SU-DHL-6 (cell line): ENCODE data around the gene DDX17.

Experiments
- H2AFZ ChIP-seq: fragments of 200-600 bp; sonication (generic); 2 replicates; pipeline ENCODE4 v1.6.1; 2014; ENCODE audit warnings: low read depth, mild to moderate bottlenecking, moderate library complexity, mixed read lengths, antibody characterized with exemption, low read length; ENCODE audit not compliant: severe bottlenecking
- H3F3A ChIP-seq: fragments of 200-600 bp; shearing (Covaris generic); 2 replicates; pipeline ENCODE4 v1.6.0; 2016; ENCODE audit warnings: antibody characterized with exemption, mild to moderate bottlenecking; ENCODE audit not compliant: insufficient read depth
- H3K27ac ChIP-seq: fragments of 200-600 bp; sonication (generic); 2 replicates; pipeline ENCODE4 v1.5.1; 2016; ENCODE audit warnings: low read depth, mild to moderate bottlenecking, low read length, moderate library complexity, mixed read lengths
- H3K27me3 ChIP-seq: fragments of 200-600 bp; sonication (generic), shearing (Covaris generic); 2 replicates; pipeline ENCODE4 v1.6.0; 2014; ENCODE audit warnings: mild to moderate bottlenecking, low read length
- H3K36me3 ChIP-seq: fragments of 200-600 bp; sonication (generic); 2 replicates; pipeline ENCODE4 v1.6.1; 2014; ENCODE audit warnings: mild to moderate bottlenecking, low read length, mixed read lengths
- H3K4me2 ChIP-seq: fragments of 300-600, 200-600 bp; shearing (Covaris generic), sonication (generic); 2 replicates; pipeline ENCODE4 v1.6.0; 2014; ENCODE audit warnings: low read length, low read depth, mild to moderate bottlenecking; ENCODE audit not compliant: poor library complexity, severe bottlenecking
- H3K4me3 ChIP-seq: fragments of 200-600 bp; sonication (generic); 2 replicates; pipeline ENCODE4 v1.5.1; 2014; ENCODE audit warnings: antibody characterized with exemption, low read length, mild to moderate bottlenecking, mixed read lengths; ENCODE audit not compliant: insufficient read depth, poor library complexity, severe bottlenecking
- H3K79me2 ChIP-seq: fragments of 200-600 bp; sonication (generic); 2 replicates; pipeline ENCODE4 v1.6.1; 2014; ENCODE audit warnings: mild to moderate bottlenecking, low read length, moderate library complexity; ENCODE audit not compliant: insufficient read depth
- H3K9ac ChIP-seq: fragments of 200-600 bp; sonication (generic); 2 replicates; pipeline ENCODE4 v1.7.0; 2014; ENCODE audit warnings: mild to moderate bottlenecking, low read length
- H3K9me2 ChIP-seq: fragments of 200-600 bp; sonication (generic); replicated peaks from 2 replicates; pipeline ENCODE4 v1.6.1; 2014; ENCODE audit warnings: low read length; ENCODE audit not compliant: insufficient read depth
- H3K9me3 ChIP-seq: fragments of 200-600 bp; sonication (generic); 2 replicates; pipeline ENCODE4 v1.6.1; 2014; ENCODE audit warnings: low read length, mixed read lengths; ENCODE audit not compliant: insufficient read depth
- H4K20me1 ChIP-seq: fragments of 200-600 bp; sonication (generic); 2 replicates; pipeline ENCODE4 v1.6.1; 2014; ENCODE audit warnings: low read depth, mild to moderate bottlenecking, antibody characterized with exemption, low read length, moderate library complexity, mixed read lengths
- CTCF ChIP-seq: fragments of 200-600 bp; sonication (generic); IDR thresholded peaks from one replicate; pipeline ENCODE4 v1.5.1; 2017; ENCODE audit warnings: antibody characterized with exemption, mild to moderate bottlenecking, low read length, moderate library complexity; ENCODE audit not compliant: insufficient read depth, poor library complexity, severe bottlenecking
- EZH2phosphoT487 ChIP-seq: fragments of 200-600 bp; sonication (generic), shearing (Covaris generic); conservative IDR thresholded peaks from 2 replicates; pipeline ENCODE4 v1.6.1; 2018; ENCODE audit warnings: mild to moderate bottlenecking, antibody characterized with exemption, low read length, moderate library complexity, mixed read lengths

The DDX17 gene

GRCh38 chr22:38441620-38442287 lies 64.4 kb downstream of the DDX17 start:
- no peaks in the 10 kb centered on the region for H3K79me2 ChIP-seq
- no peaks in the 10 kb centered on the region for H3K36me3 ChIP-seq
- TF ChIP-seq CTCF (no peak), EZH2phosphoT487 (no peak)
- no peak overlapping the region for H3K4me3 ChIP-seq
- no peak overlapping the region for H3K9ac ChIP-seq
- no peak overlapping the region for H3K27ac ChIP-seq
- H4K20me1 ChIP-seq, result no peaks in the 10 kb centered on the region
- no peaks in the 10 kb centered on the region for H3K9me2 ChIP-seq
- H3K4me2 ChIP-seq, result no peak overlapping the region
- no peaks in the 10 kb centered on the region for H3K27me3 ChIP-seq
- no peak overlapping the region for H2AFZ ChIP-seq
- H3K9me3 ChIP-seq, result no peaks in the 10 kb centered on the region
- H3F3A ChIP-seq, result no peaks in the 10 kb centered on the region

GRCh38 chr22:38440747-38441350 lies 65.3 kb downstream of the DDX17 start:
- no peaks in the 10 kb centered on the region for H3K36me3 ChIP-seq
- H3K9me2 ChIP-seq, result no peaks in the 10 kb centered on the region
- H4K20me1 ChIP-seq, result no peaks in the 10 kb centered on the region
- no peak overlapping the region for H3K4me2 ChIP-seq
- H3K27ac ChIP-seq, result no peak overlapping the region
- no peaks in the 10 kb centered on the region for H3K27me3 ChIP-seq
- H3K9me3 ChIP-seq, result no peaks in the 10 kb centered on the region
- H3K9ac ChIP-seq, result no peak overlapping the region
- no peaks in the 10 kb centered on the region for H3K79me2 ChIP-seq
- no peak overlapping the region for H3K4me3 ChIP-seq
- H3F3A ChIP-seq, result no peaks in the 10 kb centered on the region
- TF ChIP-seq EZH2phosphoT487, result no peak
- no peak for TF ChIP-seq CTCF
- H2AFZ ChIP-seq, result no peak overlapping the region

DNA sequence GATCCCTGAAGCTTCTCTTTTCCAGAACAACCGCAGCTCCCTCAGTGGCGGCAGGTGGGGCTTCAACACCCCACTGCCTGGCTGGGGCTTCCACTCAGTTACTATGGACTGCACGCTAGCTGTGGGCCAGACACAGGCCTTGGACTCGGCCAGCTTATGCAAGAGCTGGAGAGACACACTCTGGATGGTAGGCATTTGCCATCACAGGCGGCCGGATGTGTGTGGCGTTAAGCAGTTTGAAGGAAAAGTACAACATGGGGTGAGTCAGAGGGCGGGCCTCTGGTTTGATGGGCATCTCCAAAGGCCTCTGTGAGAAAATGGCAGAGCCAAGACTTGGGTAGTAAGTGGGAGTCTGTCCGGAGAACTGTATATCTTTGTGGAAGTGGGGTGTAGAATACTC lies 68.7 kb downstream of the DDX17 start:
- Histone ChIP-seq H3K9me3 (no peaks in the 10 kb centered on the region), H3K27me3 (no peaks in the 10 kb centered on the region), H2AFZ (no peak overlapping the region), H4K20me1 (no peaks in the 10 kb centered on the region), H3K4me2 (no peak overlapping the region), H3K9me2 (no peaks in the 10 kb centered on the region), H3K79me2 (no peaks in the 10 kb centered on the region), H3K4me3 (no peak overlapping the region), H3K36me3 (no peaks in the 10 kb centered on the region), H3K27ac (no peak overlapping the region), H3K9ac (no peak overlapping the region), H3F3A (no peaks in the 10 kb centered on the region)
- no peak for TF ChIP-seq CTCF
- TF ChIP-seq EZH2phosphoT487, result no peak
